Retinal pigment epithelial cell (primary cell): ENCODE data around the gene ZNF444.
"Not testable (repeated sequence)": the region's sequence is repeated elsewhere in the genome, so short reads cannot be mapped to it uniquely, and the experiment has no call there.

Source experiments
- DNase-seq: peaks from one replicate; pipeline ENCODE4 v3.0.0-alpha.2; 2010; ENCODE audit warnings: low read depth
- H3K4me3 ChIP-seq: 2 replicates; pipeline ENCODE4 v1.5.1; 2011; ENCODE audit warnings: mild to moderate bottlenecking, low read length, control low read depth, moderate library complexity
- TF ChIP-seq, protein P1 (sequence below): conservative IDR thresholded peaks from 2 replicates; pipeline ENCODE4 v1.5.1; 2011; ENCODE audit warnings: low read depth, low read length, control low read depth, inconsistent platforms

ZNF444 gene

DNA sequence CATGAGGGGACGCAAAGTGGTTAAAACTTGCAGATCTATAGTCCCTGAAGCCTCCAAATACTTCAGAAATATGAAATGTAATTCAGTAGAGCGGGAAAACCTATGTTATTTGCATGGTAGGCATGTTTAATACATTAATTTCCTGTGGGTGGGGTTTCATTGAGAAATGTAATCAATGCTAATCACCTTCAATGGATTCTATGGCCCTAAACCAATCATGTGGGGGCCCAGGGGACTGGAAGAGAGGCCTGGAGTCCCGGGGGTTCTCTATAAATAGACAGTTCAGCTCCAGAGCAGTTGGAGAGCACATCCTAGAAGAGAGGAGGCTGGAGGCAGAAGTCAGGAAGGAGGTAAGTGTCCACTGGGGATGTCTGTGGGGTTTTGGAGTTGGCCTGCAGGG is 60.9 kb downstream of the ZNF444 start, which contains the start of gene ZSCAN5C:
TSS of gene ZSCAN5C (plus strand) at position 301 of the 400 bp plus-strand sequence. CDS start 3,641 bp downstream, outside the sequence.
- H3K4me3 ChIP-seq = no peak within 1 kb of the TSS
- DNase-seq = no peak
- TF ChIP-seq, protein P1, sequence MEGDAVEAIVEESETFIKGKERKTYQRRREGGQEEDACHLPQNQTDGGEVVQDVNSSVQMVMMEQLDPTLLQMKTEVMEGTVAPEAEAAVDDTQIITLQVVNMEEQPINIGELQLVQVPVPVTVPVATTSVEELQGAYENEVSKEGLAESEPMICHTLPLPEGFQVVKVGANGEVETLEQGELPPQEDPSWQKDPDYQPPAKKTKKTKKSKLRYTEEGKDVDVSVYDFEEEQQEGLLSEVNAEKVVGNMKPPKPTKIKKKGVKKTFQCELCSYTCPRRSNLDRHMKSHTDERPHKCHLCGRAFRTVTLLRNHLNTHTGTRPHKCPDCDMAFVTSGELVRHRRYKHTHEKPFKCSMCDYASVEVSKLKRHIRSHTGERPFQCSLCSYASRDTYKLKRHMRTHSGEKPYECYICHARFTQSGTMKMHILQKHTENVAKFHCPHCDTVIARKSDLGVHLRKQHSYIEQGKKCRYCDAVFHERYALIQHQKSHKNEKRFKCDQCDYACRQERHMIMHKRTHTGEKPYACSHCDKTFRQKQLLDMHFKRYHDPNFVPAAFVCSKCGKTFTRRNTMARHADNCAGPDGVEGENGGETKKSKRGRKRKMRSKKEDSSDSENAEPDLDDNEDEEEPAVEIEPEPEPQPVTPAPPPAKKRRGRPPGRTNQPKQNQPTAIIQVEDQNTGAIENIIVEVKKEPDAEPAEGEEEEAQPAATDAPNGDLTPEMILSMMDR = no peak

DNA sequence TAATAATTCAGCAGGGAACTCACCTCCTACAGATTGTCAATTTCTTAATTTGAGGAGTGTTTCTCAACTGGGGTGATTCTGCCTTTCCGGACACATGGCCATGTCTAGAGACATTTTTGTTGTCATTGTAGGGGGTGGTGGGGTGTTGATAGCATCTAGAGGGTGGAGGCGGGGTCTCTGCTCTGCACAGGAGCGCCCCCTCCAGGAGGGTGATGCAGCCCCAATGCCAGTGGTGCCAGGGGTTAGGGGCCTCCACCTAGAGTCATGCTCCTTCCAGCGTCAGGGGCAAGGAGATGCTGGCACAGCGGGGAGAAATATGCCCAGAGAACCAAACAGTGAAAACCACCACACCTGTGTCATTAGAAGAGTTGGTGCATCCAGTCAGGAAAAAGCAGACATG is 66.5 kb downstream of the ZNF444 start:
- H3K4me3 ChIP-seq, DNase-seq: not testable (repeated sequence)

- TF ChIP-seq, protein P1 = no peak
- no peak overlapping the region for H3K4me3 ChIP-seq
- DNase-seq = no peak
Observed at GRCh38 chr19:56209091-56209490, 68.0 kb downstream of the ZNF444 start.

DNA sequence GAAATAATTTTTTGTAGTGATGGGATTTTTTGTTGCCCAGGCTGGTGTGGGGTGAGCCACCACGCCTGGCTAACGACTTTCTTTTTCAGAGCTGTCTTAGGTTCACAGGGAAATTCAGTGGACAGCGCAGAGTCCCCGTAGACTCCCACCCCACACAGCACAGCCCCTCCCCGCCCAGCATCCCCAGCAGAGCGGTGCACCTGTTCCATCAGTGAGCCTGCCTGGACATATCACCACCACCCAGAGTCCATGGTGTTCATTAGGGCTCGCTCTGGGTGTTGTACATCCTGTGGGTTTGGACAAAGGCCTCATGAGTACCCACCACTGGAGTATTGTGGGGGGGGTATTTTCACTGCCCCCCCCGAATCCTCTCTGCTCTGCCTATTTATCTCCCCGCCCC is 68.9 kb downstream of the ZNF444 start:
- H3K4me3 ChIP-seq, DNase-seq: not testable (repeated sequence)
